HepG2 (cell line): ENCODE data around the gene ANAPC16. TPM values are rescaled to one million over a fixed set of nuclear protein-coding genes. Genes with fewer than 3 reads are reported as not detected.

Experiments used
- AGO2 ChIP-seq: fragments of 200-400 bp; formaldehyde crosslinking; optimal IDR thresholded peaks from 2 replicates; pipeline ENCODE3; 2017; ENCODE audit warnings: mild to moderate bottlenecking, low read depth, low read length, moderate library complexity
- AKAP8 ChIP-seq: sonication (generic); formaldehyde crosslinking; IDR thresholded peaks from 2 replicates; pipeline ENCODE4 v1.5.1; 2020; ENCODE audit warnings: mild to moderate bottlenecking, missing genetic modification reagents
- KDM5B ChIP-seq: sonication (generic); formaldehyde crosslinking; IDR thresholded peaks from 2 replicates; pipeline ENCODE4 v1.4.0; 2020; ENCODE audit warnings: missing genetic modification reagents, mild to moderate bottlenecking, borderline replicate concordance
- PRDM10 ChIP-seq: sonication (generic); formaldehyde crosslinking; IDR thresholded peaks from 2 replicates; pipeline ENCODE4 v1.4.0; 2020; ENCODE audit warnings: low read depth, missing genetic modification reagents
- SNAPC4 ChIP-seq: sonication (generic); formaldehyde crosslinking; IDR thresholded peaks from 2 replicates; pipeline ENCODE4 v1.4.0; 2020; ENCODE audit warnings: mild to moderate bottlenecking, missing genetic modification reagents
- SRSF1 ChIP-seq: fragments of 200-400 bp; formaldehyde crosslinking; optimal IDR thresholded peaks from 2 replicates; pipeline ENCODE3; 2017; ENCODE audit warnings: mild to moderate bottlenecking, low read depth, low read length, moderate library complexity
- ZNF317 ChIP-seq: sonication (generic); formaldehyde crosslinking; IDR thresholded peaks from 2 replicates; pipeline ENCODE4 v1.5.0; 2020; ENCODE audit warnings: mild to moderate bottlenecking, missing genetic modification reagents
- ZNF430 ChIP-seq: sonication (generic); formaldehyde crosslinking; IDR thresholded peaks from 2 replicates; pipeline ENCODE4 v1.9.0; 2021; ENCODE audit warnings: mild to moderate bottlenecking, missing genetic modification reagents
- ZNF552 ChIP-seq: sonication (generic); formaldehyde crosslinking; IDR thresholded peaks from 2 replicates; pipeline ENCODE4 v1.9.0; 2022; ENCODE audit warnings: missing genetic modification reagents, mild to moderate bottlenecking, borderline replicate concordance
- ZNF670 ChIP-seq: sonication (generic); formaldehyde crosslinking; IDR thresholded peaks from 2 replicates; pipeline ENCODE4 v1.8.0; 2022; ENCODE audit warnings: mild to moderate bottlenecking, missing genetic modification reagents, borderline replicate concordance
- ZNF7 ChIP-seq: IDR thresholded peaks from 2 replicates; pipeline ENCODE4 v1.6.1; 2016; ENCODE audit warnings: missing biosample characterization, missing genetic modification reagents
- ZNF713 ChIP-seq: sonication (generic); formaldehyde crosslinking; IDR thresholded peaks from 2 replicates; pipeline ENCODE4 v1.4.0; 2020; ENCODE audit warnings: mild to moderate bottlenecking, missing genetic modification reagents
- ZNF788 ChIP-seq: sonication (generic); formaldehyde crosslinking; IDR thresholded peaks from 2 replicates; pipeline ENCODE4 v1.5.0; 2020; ENCODE audit warnings: mild to moderate bottlenecking, missing genetic modification reagents, borderline replicate concordance
- polyA plus RNA-seq, 8 experiments: library from polyadenylated mRNA; depleted of rRNA in 3 of 8; stranded (reverse) in 7 of 8; unstranded in 1 of 8; fragments of >200 nt; fragmentation: Illumina TruSeq in 4 of 8; extraction: Trizol in 4 of 8; gene quantifications; 2 replicates each; pipeline versions ENCODE4 v1.2.1 to v1.2.3, GENCODE V29; 2011 to 2016; ENCODE audit warnings: low read depth in 4 of 8, missing spikeins in 1 of 8, mixed read lengths in 1 of 8; ENCODE audit not compliant: insufficient read depth in 1 of 8
- total RNA-seq, 5 experiments: library from RNA; depleted of rRNA; stranded (reverse); fragments of >200 nt; fragmentation: Illumina TruSeq; extraction: Trizol; gene quantifications; 2 replicates each; pipeline ENCODE4 v1.2.3, GENCODE V29; 2016; ENCODE audit warnings: low read depth in 1 of 5
- TF ChIP-seq, protein P1 (sequence below): sonication (generic); formaldehyde crosslinking; IDR thresholded peaks from 2 replicates; pipeline ENCODE4 v1.4.0; 2020; ENCODE audit warnings: missing genetic modification reagents
- TF ChIP-seq, protein P2 (sequence below): sonication (generic); formaldehyde crosslinking; IDR thresholded peaks from 2 replicates; pipeline ENCODE4 v1.5.1; 2020; ENCODE audit warnings: missing genetic modification reagents, mild to moderate bottlenecking, borderline replicate concordance

Gene ANAPC16
- total and polyA plus RNA-seq, 2 of the 13 experiments (the other 11 are each of a cell fraction or from before 2014, with no cell fraction given) = 74.8 to 89.4 TPM

- TF ChIP-seq PRDM10 (CRISPR knock-in tag) (0 out of 2 replicates have a peak, but pooled peaks have one; percentile 67), AGO2 (peak; percentile 91), ZNF430 (CRISPR knock-in tag) (peak; percentile 55; the same call in 1 of the 2 replicates), ZNF552 (CRISPR knock-in tag) (peak; percentile 82; the same call in 1 of the 2 replicates), ZNF7 (CRISPR knock-in tag) (no peak), KDM5B (CRISPR knock-in tag) (peak; percentile 87; the same call in 1 of the 2 replicates), ZNF670 (CRISPR knock-in tag) (peak; percentile 80; the same call in 1 of the 2 replicates), ZNF788 (CRISPR knock-in tag) (peak; percentile 95), ZNF713 (CRISPR knock-in tag) (peak; percentile 88; the same call in 1 of the 2 replicates), SRSF1 (peak; percentile 66), AKAP8 (CRISPR knock-in tag) (peak; percentile 70; the same call in 1 of the 2 replicates), ZNF317 (peak; percentile 60; the same call in 1 of the 2 replicates), SNAPC4 (no peak)
- TF ChIP-seq, protein P1, sequence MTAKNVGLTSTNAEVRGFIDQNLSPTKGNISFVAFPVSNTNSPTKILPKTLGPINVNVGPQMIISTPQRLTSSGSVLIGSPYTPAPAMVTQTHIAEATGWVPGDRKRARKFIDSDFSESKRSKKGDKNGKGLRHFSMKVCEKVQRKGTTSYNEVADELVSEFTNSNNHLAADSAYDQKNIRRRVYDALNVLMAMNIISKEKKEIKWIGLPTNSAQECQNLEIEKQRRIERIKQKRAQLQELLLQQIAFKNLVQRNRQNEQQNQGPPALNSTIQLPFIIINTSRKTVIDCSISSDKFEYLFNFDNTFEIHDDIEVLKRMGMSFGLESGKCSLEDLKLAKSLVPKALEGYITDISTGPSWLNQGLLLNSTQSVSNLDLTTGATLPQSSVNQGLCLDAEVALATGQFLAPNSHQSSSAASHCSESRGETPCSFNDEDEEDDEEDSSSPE (CRISPR knock-in tag) = peak; percentile 81
- TF ChIP-seq, protein P2, sequence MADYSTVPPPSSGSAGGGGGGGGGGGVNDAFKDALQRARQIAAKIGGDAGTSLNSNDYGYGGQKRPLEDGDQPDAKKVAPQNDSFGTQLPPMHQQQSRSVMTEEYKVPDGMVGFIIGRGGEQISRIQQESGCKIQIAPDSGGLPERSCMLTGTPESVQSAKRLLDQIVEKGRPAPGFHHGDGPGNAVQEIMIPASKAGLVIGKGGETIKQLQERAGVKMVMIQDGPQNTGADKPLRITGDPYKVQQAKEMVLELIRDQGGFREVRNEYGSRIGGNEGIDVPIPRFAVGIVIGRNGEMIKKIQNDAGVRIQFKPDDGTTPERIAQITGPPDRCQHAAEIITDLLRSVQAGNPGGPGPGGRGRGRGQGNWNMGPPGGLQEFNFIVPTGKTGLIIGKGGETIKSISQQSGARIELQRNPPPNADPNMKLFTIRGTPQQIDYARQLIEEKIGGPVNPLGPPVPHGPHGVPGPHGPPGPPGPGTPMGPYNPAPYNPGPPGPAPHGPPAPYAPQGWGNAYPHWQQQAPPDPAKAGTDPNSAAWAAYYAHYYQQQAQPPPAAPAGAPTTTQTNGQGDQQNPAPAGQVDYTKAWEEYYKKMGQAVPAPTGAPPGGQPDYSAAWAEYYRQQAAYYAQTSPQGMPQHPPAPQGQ (CRISPR knock-in tag) = peak; percentile 96; the same call in 1 of the 2 replicates
Measured at GRCh38 chr10:72215611-72216549, at the start of gene ANAPC16, which contains the start of gene ASCC1 (continued).
